Aorta (tissue), 5 donors: Measurements from ENCODE around the gene LDHAL6B. TPM values are rescaled to one million over a fixed set of nuclear protein-coding genes. Genes with fewer than 3 reads are reported as not detected.
"Not testable (repeated sequence)": the region's sequence is repeated elsewhere in the genome, so short reads cannot be mapped to it uniquely, and the experiment has no call there.

Experiments
- ATAC-seq: fragments of 200-7000 bp; cut with Tn5 transposase; one replicate; pipeline ENCODE4 v1.9.1; 2022; ENCODE audit warnings: moderate library complexity; ENCODE audit not compliant: low FRiP score
- DNase-seq, 2 donors: peaks; one replicate each; pipeline ENCODE4 v3.0.0-alpha.2; 2020
- H3K27ac ChIP-seq, 2 donors: one replicate each; pipeline ENCODE4 v1.5.1; 2013; ENCODE audit warnings: low read length in 2 of 2, mild to moderate bottlenecking in 2 of 2, moderate library complexity in 2 of 2, control low read depth in 1 of 2, inconsistent platforms in 1 of 2, low read depth in 1 of 2
- H3K27me3 ChIP-seq, 2 donors: one replicate each; pipeline ENCODE4 v1.6.1; 2013; ENCODE audit warnings: control low read depth in 1 of 2, low read length in 1 of 2, mild to moderate bottlenecking in 1 of 2, moderate library complexity in 1 of 2; ENCODE audit not compliant: insufficient read depth in 2 of 2, control insufficient read depth in 1 of 2
- H3K36me3 ChIP-seq, 2 donors: one replicate each; pipeline ENCODE4 v1.6.1; 2013; ENCODE audit warnings: control low read depth in 1 of 2, low read length in 1 of 2, mild to moderate bottlenecking in 1 of 2; ENCODE audit not compliant: insufficient read depth in 2 of 2, control insufficient read depth in 1 of 2
- H3K4me1 ChIP-seq, 2 donors: one replicate each; pipeline ENCODE4 v1.6.1; 2013; ENCODE audit warnings: low read length in 2 of 2, control low read depth in 1 of 2, mild to moderate bottlenecking in 1 of 2, moderate library complexity in 1 of 2; ENCODE audit not compliant: insufficient read depth in 2 of 2, control insufficient read depth in 1 of 2
- H3K4me3 ChIP-seq, 2 donors: one replicate each; pipeline ENCODE4 v1.5.1; 2013; ENCODE audit warnings: low read length in 2 of 2, control low read depth in 1 of 2, mild to moderate bottlenecking in 1 of 2
- H3K9me3 ChIP-seq: one replicate; pipeline ENCODE4 v1.6.1; 2013; ENCODE audit warnings: mild to moderate bottlenecking, low read length; ENCODE audit not compliant: control insufficient read depth
- WGBS, 2 donors: extraction: QIAGEN DNeasy Blood & Tissue Kit; methylation state at CpG; one replicate each; pipeline ENCODE4 v1.1.7; 2013; 5-methylcytosine and 5-hydroxymethylcytosine counted together
- intact Hi-C, 2 donors: fragments of 100-400 bp; cut with DNase I; formaldehyde crosslinking; loops; one replicate each; pipeline versions ENCODE4 v1.14.2 to v1.15.0; 2022
- long read RNA-seq, 2 donors: library from polyadenylated mRNA; unstranded; transcript quantifications; one replicate each; pipeline ENCODE4 v2.0.0, GENCODE V29; 2020 to 2021
- polyA plus RNA-seq, 2 donors: library from polyadenylated mRNA; stranded (reverse); fragments of 200-250 nt; gene quantifications; one replicate each; pipeline ENCODE4 v1.2.3, GENCODE V29; 2013
- total RNA-seq, 2 donors: library from RNA; stranded (reverse); fragmentation: NEBNext Ultra II Directional; extraction: Animal tissue kit (Norgen Biotek cat#: 25700); gene quantifications; one replicate each; pipeline ENCODE4 v1.2.1, GENCODE V29; 2021
- donor health status: healthy with polysubstance abuse.
- donor health status: Bipolar disorder and iron deficiency.
- donor health status: DM: no; HTN: no; CAD: no.
- donor health status: DM: no; HTN: no; CAD: no.
- donor health status: DM: yes; HTN: yes; CAD: no.

The LDHAL6B gene
- total RNA-seq (not detected), polyA plus RNA-seq (not detected)
- long read RNA-seq, donor 1, result 0 reads
- long read RNA-seq, donor 2, result 0 reads

DNA sequence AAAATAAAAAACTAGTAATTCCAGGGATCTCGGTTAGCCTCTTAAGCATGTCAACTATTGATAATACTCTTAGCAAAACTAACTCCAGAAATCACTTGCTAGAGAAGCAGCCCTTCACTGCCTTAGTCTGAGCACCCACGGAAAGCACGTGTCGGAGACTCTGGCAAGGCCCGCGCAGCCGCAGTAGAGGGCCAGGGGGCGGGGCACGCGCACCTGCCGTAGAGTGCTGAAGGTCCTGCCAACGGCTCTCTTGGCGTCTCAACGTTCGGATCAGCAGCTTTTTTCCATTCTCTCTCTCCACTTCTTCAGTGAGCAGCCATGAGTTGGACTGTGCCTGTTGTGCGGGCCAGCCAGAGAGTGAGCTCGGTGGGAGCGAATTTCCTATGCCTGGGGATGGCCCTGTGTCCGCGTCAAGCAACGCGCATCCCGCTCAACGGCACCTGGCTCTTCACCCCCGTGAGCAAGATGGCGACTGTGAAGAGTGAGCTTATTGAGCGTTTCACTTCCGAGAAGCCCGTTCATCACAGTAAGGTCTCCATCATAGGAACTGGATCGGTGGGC lies at the start of gene LDHAL6B:
Gene LDHAL6B, plus strand, starts transcription at position 221 of the 561 bp plus-strand sequence. Its CDS starts 98 bp downstream, at position 319.
- intact Hi-C loops, result no loop called here
- H3K27me3 ChIP-seq, result no peaks in the 10 kb centered on the region
- H3K27ac ChIP-seq, result no peak within 1 kb of the TSS
- H3K9me3 ChIP-seq, result no peaks in the 10 kb centered on the region
- peaks cover 5 to 9% of the 10 kb centered on the region in 2 donors for H3K36me3 ChIP-seq
- H3K4me3 ChIP-seq, result no peak within 1 kb of the TSS
- no peak for ATAC-seq
- WGBS, 2 donors, result 94% methylated on average over 30 of the region's 30 CpGs
- DNase-seq, result no peak
- H3K4me1 ChIP-seq, result no peaks in the 10 kb centered on the region

DNA sequence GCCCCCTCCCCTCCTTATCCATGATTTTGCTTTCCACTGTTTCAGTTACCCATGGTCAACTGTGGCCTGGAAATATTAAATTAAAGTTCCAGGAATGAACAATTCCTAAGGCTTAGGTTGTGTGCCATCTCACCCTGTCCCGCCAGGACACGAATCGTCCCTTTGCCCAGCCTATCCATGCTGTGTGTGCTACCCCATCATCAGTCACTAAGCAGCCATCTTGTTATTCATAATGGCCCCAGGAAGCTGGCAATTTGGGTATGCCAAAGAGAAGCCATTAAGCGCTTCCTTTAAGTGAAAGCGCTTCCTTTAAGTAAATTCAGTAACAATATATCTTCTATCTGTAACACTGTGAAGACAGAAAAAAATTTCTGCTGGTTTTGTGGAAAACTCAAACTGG lies 49.2 kb upstream of the LDHAL6B start:
- Histone ChIP-seq H3K4me1 (no peaks in the 10 kb centered on the region), H3K36me3 (peaks cover 12% of the 10 kb centered on the region in 2 donors), H3K4me3 (no peak overlapping the region), H3K27ac (no peak overlapping the region), H3K27me3 (no peaks in the 10 kb centered on the region), H3K9me3 (no peaks in the 10 kb centered on the region)
- intact Hi-C loops, result no loop called here
- no peak for ATAC-seq
- WGBS, 2 donors, result 94 to 97% methylated on average over 5 of the region's 5 CpGs
- no peak for DNase-seq

DNA sequence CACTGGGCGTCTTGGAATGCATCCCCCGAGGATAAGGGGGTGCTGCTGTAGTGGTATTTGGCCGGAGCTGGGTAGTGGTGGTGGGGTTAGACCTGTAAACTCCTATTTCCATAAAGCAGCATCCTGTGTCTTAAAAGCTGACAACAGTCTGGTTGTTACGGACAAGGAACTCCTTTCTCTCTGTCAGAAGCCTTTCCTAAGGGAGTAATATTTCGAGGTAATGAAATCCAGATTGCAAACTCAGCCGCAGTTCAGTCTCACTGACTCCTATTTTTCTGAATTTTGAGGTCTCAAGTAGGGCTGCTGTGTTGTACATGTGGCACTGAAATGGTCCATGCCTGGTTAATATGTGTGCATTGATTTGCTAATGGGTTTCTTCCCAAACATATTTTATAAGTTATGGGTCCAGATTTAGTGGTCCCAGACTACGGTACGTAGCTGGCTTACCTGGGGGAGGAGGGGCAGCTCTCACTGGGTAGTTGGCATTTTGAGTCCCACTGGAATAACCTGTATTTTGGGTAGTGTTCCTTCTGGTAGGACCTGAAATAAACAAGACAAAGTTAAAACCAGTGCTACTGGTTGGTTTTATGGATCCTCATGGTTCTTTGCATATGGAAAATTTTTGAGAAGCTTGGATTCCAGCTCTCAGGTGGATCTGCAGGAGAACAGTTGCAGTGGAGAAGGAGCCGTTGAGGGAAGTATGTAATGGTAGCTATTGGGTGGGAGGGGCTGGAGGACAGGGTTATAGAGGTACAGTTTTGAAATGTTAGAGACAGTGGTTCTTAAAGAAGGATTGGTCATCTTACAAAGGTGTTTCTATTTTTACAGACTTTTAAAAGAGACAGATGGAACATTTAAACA lies 48.6 kb upstream of the LDHAL6B start:
- intact Hi-C loops, result no loop called here
- no peak for DNase-seq
- 74 to 82% methylated on average over 9 of the region's 9 CpGs for WGBS, 2 donors
- H3K36me3 ChIP-seq, result peaks cover 9% of the 10 kb centered on the region in 2 donors
- ATAC-seq, result no peak
- H3K27ac ChIP-seq, result no peak overlapping the region
- no peak overlapping the region for H3K4me3 ChIP-seq
- H3K4me1 ChIP-seq, result no peaks in the 10 kb centered on the region
- H3K27me3 ChIP-seq, result no peaks in the 10 kb centered on the region
- no peaks in the 10 kb centered on the region for H3K9me3 ChIP-seq

DNA sequence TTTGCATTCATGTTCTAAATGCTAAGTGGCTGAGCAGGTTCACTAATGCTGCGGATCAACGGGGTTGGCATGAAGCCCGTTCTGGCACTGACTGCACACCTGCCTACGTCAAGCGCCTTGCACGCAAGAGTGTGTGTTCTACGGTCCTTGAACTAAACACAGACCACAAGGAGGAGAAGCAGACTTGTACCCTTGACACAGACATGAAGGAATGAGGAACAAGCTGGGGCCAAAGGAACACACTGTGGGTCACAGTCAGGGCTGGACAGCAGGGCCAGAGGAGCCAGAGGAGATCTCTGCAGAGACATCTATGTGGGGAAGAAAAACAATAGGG lies 48.0 kb upstream of the LDHAL6B start:
- WGBS, 2 donors, result 83 to 84% methylated on average over 7 of the region's 7 CpGs
- Histone ChIP-seq H3K27me3 (no peaks in the 10 kb centered on the region), H3K27ac (no peak overlapping the region), H3K4me3 (no peak overlapping the region), H3K9me3 (no peaks in the 10 kb centered on the region), H3K36me3 (peaks cover 6 to 7% of the 10 kb centered on the region in 2 donors), H3K4me1 (no peaks in the 10 kb centered on the region)
- DNase-seq (no peak), ATAC-seq (no peak)
- intact Hi-C loops, result no loop called here

DNA sequence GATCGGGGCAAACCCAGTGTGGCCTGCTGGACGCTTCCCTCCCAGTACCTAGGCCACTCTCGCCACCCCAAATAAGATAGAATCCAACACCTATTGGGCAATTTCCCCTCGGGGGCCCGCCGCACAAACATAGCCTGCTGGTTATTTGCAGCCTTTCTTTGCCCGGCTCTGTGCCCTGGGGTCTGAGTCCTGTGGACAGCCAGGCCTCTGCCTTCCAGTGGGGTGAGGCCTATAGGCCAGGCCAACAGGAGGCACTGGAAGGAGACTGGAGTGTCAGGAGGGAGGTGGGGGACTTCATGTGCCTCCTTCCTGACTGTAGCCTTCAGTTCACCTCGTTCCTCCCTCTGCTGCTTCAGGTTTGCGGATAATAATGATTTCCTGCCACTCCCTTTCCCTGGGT lies 47.4 kb upstream of the LDHAL6B start:
- no peak for ATAC-seq
- H3K27ac ChIP-seq, result no peak overlapping the region
- peaks cover 4 to 7% of the 10 kb centered on the region in 2 donors for H3K36me3 ChIP-seq
- H3K9me3 ChIP-seq, result no peaks in the 10 kb centered on the region
- DNase-seq, result no peak
- H3K4me1 ChIP-seq, result no peaks in the 10 kb centered on the region
- intact Hi-C loops, result no loop called here
- no peak overlapping the region for H3K4me3 ChIP-seq
- WGBS, 2 donors, result 92 to 97% methylated on average over 9 of the region's 9 CpGs
- no peaks in the 10 kb centered on the region for H3K27me3 ChIP-seq

DNA sequence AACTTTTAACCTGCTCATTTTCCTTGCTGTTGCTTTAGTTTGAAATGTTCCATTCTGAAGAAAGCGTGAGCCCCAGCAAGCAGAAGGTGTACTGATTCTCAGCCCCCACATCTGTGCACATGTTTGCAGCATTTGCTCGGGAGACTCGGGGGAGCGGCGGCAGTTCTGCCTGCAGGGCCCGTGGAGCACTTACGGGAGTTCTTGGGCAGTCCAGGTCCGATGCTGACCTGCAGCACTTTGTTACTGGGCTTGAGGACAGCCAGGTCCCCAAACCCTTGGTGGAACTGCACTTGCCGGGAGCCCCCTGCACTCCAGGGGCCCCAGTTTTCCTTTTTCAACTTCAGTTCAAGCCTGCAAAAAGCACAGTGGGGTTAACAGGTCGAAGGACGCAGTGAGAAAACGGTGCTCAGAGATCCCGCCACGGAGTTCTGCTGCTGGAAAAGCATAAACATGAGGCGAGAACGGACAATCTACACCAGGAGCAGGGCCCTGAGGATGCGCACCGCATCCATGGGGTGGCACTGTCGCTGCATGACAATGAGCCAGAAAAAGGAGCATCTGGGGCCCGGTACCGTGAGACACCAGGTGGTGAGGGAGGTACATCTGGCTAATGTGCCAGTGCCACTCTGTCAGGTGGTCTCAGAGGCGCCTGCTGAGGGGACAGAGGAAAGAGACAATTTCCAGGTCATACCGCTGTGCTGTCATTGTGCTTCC lies 45.6 kb upstream of the LDHAL6B start:
- no peaks in the 10 kb centered on the region for H3K27me3 ChIP-seq
- H3K36me3 ChIP-seq, result peaks cover 4 to 7% of the 10 kb centered on the region in 2 donors
- intact Hi-C loops, result no loop called here
- peaks cover 2 to 6% of the 10 kb centered on the region in 2 donors for H3K4me1 ChIP-seq
- no peaks in the 10 kb centered on the region for H3K9me3 ChIP-seq
- DNase-seq (no peak), ATAC-seq (no peak)
- H3K4me3 ChIP-seq, result no peak overlapping the region
- WGBS, 2 donors, result 74 to 82% methylated on average over 23 of the region's 23 CpGs
- no peak overlapping the region for H3K27ac ChIP-seq

DNA sequence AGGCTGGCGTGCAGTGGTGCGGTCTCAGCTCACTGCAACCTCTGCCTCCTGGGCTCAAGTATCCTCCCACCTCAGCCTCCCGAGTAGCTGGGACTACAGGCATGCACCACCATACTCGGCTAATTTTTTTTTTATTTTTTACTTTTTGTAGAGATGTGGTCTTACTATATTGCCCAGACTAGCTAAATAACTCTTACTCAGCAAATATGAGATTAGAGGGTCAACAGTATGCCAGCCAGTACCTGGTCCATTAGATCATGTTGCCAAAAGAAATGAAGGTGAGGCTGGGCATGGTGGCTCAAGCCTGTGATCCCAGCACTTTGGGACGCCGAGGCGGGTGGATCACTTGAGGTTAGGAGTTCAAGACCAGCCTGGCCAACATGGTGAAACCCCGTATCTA lies 44.6 kb upstream of the LDHAL6B start:
- H3K4me3 ChIP-seq, DNase-seq, H3K27ac ChIP-seq, H3K36me3 ChIP-seq, intact Hi-C loops, H3K4me1 ChIP-seq, ATAC-seq, H3K27me3 ChIP-seq, H3K9me3 ChIP-seq: not testable (repeated sequence)
- 95 to 96% methylated on average over 8 of the region's 8 CpGs for WGBS, 2 donors

DNA sequence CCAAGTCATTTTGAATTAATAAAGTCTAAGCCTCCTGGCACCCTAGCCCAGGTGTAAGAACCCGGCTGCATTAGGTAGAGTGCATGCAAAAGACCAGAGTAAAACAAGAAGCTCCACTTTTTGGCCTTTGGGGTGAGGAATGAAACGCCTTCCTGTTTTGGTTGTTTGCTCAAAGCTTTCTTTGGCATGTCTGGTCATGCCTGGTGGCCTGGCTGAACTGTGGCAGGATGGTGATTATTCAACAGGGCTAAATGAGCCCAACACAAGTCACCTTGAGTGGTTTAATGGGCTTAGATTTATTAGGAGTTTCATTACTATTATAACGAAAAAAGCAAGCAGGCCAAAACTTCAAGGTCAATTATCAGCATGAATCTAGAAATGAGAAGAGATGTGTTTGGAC lies 40.9 kb upstream of the LDHAL6B start:
- H3K27ac ChIP-seq, result no peak overlapping the region

More for the DNA sequence above, 40.9 kb upstream of the LDHAL6B start:
- Histone ChIP-seq H3K4me1 (peaks cover 6 to 9% of the 10 kb centered on the region in 2 donors), H3K9me3 (no peaks in the 10 kb centered on the region), H3K36me3 (peaks cover 2 to 5% of the 10 kb centered on the region in 2 donors), H3K4me3 (no peak overlapping the region), H3K27me3 (no peaks in the 10 kb centered on the region)
- intact Hi-C loops, result loop anchor here in 1 of 2 donors (5.0 kb wide), 2 partner anchors 57 to 72 kb away; no protein-coding TSS in a partner anchor
- WGBS, 2 donors, result 33 to 43% methylated on average over 3 of the region's 3 CpGs
- no peak for ATAC-seq
- no peak for DNase-seq
